Tibial nerve (tissue), 4 donors: ENCODE results near the gene PCDHGA6. TPM values are rescaled to one million over a fixed set of nuclear protein-coding genes. Genes with fewer than 3 reads are reported as not detected.
A peak's percentile ranks its signal among the peaks of the same experiment; 100 is the strongest.

Experiments
- DNase-seq, 2 donors: peaks; one replicate each; pipeline ENCODE4 v3.0.0-alpha.2; 2019; ENCODE audit warnings: low spot score in 2 of 2
- H3K27ac ChIP-seq, 4 donors: fragments of 200-600 bp; sonication (generic) in 3 of 4; one replicate each; pipeline ENCODE4 v1.5.1; 2017 to 2019; ENCODE audit warnings: mild to moderate bottlenecking in 1 of 4
- H3K27me3 ChIP-seq, 2 donors: fragments of 200-600 bp; sonication (generic) in 1 of 2; one replicate each; pipeline versions ENCODE4 v1.5.1 to v1.6.0; 2017 to 2019
- H3K36me3 ChIP-seq, 3 donors: fragments of 200-600 bp; sonication (generic); one replicate each; pipeline ENCODE4 v1.5.1; 2018 to 2019
- H3K4me1 ChIP-seq, 4 donors: fragments of 200-600 bp; sonication (generic) in 3 of 4; one replicate each; pipeline ENCODE4 v1.5.1; 2017 to 2019
- H3K4me3 ChIP-seq, 4 donors: fragments of 200-600 bp; sonication (generic) in 3 of 4; one replicate each; pipeline ENCODE4 v1.5.1; 2017 to 2019; ENCODE audit warnings: mild to moderate bottlenecking in 1 of 4, moderate library complexity in 1 of 4
- H3K9me3 ChIP-seq, 4 donors: fragments of 200-600 bp; sonication (generic) in 3 of 4; one replicate each; pipeline ENCODE4 v1.5.1; 2017 to 2019
- EP300 ChIP-seq, 2 donors: sonication (generic); formaldehyde crosslinking; IDR thresholded peaks; one replicate each; pipeline ENCODE4 v1.6.1; 2017; ENCODE audit warnings: antibody characterized with exemption in 2 of 2, mild to moderate bottlenecking in 1 of 2
- POLR2A ChIP-seq, 2 donors: fragments of 450-650 bp; IDR thresholded peaks; one replicate each; pipeline ENCODE4 v1.6.1; 2017; ENCODE audit warnings: antibody characterized with exemption in 2 of 2, mild to moderate bottlenecking in 2 of 2, moderate library complexity in 2 of 2
- WGBS, 2 donors: methylation state at CpG; one replicate each; pipeline ENCODE4 v1.1.5; 2018; 5-methylcytosine and 5-hydroxymethylcytosine counted together
- total RNA-seq, 4 donors: library from RNA; depleted of rRNA; stranded (reverse); fragments of >200 nt; gene quantifications; one replicate each; pipeline ENCODE4 v1.1.0, GENCODE V29; 2016
- TF ChIP-seq, protein P1 (sequence below), 5 experiments: fragments of 200-600 bp in 3 of 5; fragments of 450-650 bp in 2 of 5; sonication (generic) in 3 of 5; IDR thresholded peaks; one replicate each; pipeline ENCODE4 v1.5.1; 2016 to 2019; ENCODE audit warnings: antibody characterized with exemption in 5 of 5, mild to moderate bottlenecking in 3 of 5, moderate library complexity in 2 of 5

PCDHGA6 gene
- total RNA-seq, 4 donors from 2014 or later = 7.4 to 12.3 (median 10.1) TPM

DNA sequence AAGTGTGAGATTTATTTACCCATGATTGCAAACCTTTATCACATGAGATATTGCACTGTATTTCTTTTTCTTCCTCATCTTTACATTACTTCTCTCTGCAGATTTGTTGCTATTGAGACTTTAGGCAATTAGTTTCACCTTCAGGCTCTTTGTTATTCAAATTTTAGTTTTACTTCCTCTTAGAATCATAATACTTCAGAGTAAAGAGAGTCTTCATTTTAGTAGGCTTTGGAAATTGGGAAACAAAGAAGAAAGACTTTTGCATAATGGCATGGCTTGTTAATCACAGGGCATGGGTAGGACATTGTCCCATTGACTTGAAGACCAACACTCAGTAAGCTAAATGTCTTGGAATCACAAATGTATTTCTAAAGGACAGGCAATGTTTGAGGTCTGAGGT, 11.0 kb upstream of the PCDHGA6 start:
- H3K4me3 ChIP-seq = no peak overlapping the region
- no peaks in the 10 kb centered on the region for H3K27me3 ChIP-seq
- TF ChIP-seq EP300 (IDR thresholded peaks at IDR 0.05) = no peak
- TF ChIP-seq POLR2A (IDR thresholded peaks at IDR 0.05) = no peak
- TF ChIP-seq, protein P1, sequence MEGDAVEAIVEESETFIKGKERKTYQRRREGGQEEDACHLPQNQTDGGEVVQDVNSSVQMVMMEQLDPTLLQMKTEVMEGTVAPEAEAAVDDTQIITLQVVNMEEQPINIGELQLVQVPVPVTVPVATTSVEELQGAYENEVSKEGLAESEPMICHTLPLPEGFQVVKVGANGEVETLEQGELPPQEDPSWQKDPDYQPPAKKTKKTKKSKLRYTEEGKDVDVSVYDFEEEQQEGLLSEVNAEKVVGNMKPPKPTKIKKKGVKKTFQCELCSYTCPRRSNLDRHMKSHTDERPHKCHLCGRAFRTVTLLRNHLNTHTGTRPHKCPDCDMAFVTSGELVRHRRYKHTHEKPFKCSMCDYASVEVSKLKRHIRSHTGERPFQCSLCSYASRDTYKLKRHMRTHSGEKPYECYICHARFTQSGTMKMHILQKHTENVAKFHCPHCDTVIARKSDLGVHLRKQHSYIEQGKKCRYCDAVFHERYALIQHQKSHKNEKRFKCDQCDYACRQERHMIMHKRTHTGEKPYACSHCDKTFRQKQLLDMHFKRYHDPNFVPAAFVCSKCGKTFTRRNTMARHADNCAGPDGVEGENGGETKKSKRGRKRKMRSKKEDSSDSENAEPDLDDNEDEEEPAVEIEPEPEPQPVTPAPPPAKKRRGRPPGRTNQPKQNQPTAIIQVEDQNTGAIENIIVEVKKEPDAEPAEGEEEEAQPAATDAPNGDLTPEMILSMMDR (IDR thresholded peaks at IDR 0.05) = no peak
- H3K27ac ChIP-seq = no peak overlapping the region
- H3K9me3 ChIP-seq = peaks cover 0 to 99% (median 54%) of the 10 kb centered on the region in 4 donors
- no peaks in the 10 kb centered on the region for H3K4me1 ChIP-seq
- no peak for DNase-seq
- H3K36me3 ChIP-seq = peaks cover 0 to 33% (median 0%) of the 10 kb centered on the region in 3 donors

DNA sequence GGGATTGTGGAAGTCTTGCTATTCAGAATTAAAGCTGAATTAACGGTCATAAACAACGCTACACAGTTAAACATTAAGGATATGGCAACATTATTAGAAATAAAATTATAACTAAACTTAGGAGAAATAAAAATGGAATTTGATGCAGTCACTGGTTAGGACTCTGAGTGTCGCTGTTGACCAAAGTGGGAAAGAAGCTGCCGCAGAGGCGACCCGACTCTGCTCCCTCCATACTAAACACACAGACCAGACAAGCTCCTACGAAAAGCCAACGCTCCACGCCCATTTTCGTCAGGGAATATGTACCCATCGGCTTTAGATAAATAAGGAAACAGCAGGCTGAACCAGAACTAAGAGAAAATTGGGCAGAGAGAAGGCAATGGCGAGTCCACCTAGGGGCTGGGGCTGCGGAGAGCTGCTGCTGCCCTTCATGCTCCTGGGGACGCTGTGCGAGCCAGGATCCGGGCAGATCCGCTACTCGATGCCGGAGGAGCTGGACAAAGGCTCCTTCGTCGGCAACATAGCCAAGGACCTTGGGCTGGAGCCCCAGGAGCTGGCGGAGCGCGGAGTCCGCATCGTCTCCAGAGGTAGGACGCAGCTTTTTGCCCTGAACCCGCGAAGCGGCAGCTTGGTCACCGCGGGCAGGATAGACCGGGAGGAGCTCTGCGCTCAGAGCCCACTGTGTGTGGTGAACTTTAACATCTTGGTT, 9.6 kb upstream of the PCDHGA6 start, which contains the start of gene PCDHGA5:
TSS of gene PCDHGA5 (plus strand) at position 211 of the 709 bp plus-strand sequence. CDS start at position 380, 169 bp downstream.
- DNase-seq = no peak
- peak within 1 kb of the TSS in 1 of 4 donors; percentile 20 for H3K4me3 ChIP-seq
- peaks cover 0 to 29% (median 0%) of the 10 kb centered on the region in 3 donors for H3K36me3 ChIP-seq
- 19 to 22% methylated on average over 34 of the region's 34 CpGs for WGBS, 2 donors
- no peak within 1 kb of the TSS for H3K27ac ChIP-seq
- H3K27me3 ChIP-seq = no peaks in the 10 kb centered on the region
- TF ChIP-seq, protein P1 (IDR thresholded peaks at IDR 0.05) = no peak
- TF ChIP-seq EP300 (IDR thresholded peaks at IDR 0.05) (no peak), POLR2A (IDR thresholded peaks at IDR 0.05) (no peak)
- peaks cover 0 to 99% (median 47%) of the 10 kb centered on the region in 4 donors for H3K9me3 ChIP-seq
- H3K4me1 ChIP-seq = no peaks in the 10 kb centered on the region

DNA sequence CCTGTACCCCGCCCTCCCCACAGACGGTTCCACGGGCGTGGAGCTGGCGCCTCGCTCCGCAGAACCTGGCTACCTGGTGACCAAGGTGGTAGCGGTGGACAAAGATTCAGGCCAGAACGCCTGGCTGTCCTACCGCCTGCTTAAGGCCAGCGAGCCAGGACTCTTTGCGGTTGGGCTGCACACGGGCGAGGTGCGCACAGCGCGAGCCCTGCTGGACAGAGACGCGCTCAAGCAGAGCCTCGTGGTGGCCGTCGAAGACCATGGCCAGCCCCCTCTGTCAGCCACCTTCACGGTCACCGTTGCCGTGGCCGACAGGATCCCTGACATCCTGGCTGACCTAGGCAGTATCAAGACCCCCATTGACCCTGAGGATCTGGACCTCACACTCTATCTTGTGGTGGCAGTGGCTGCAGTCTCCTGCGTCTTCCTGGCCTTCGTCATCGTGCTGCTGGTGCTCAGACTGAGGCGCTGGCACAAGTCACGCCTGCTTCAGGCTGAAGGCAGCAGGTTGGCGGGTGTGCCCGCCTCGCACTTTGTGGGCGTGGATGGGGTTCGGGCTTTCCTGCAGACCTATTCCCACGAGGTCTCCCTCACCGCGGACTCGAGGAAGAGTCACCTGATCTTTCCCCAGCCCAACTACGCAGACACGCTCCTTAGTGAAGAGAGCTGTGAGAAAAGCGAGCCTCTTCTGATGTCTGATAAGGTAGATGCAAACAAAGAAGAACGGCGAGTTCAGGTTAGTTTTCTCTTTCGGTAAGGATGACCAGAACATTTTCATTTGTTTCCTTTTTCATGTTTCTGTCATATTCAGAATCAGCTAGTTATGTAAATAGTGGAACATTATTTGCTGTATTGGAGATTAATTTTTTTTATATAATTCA, 7.4 kb upstream of the PCDHGA6 start:
- Histone ChIP-seq H3K4me3 (no peak overlapping the region), H3K4me1 (no peaks in the 10 kb centered on the region), H3K9me3 (peaks cover 0 to 99% (median 45%) of the 10 kb centered on the region in 4 donors), H3K27me3 (no peaks in the 10 kb centered on the region), H3K36me3 (peaks cover 0 to 25% (median 0%) of the 10 kb centered on the region in 3 donors), H3K27ac (no peak overlapping the region)
- no peak for TF ChIP-seq EP300 (IDR thresholded peaks at IDR 0.05)
- TF ChIP-seq, protein P1 (IDR thresholded peaks at IDR 0.05) = no peak
- TF ChIP-seq POLR2A (IDR thresholded peaks at IDR 0.05) = no peak
- no peak for DNase-seq
- WGBS, 2 donors = 39 to 43% methylated on average over 35 to 46 of the region's 46 CpGs

DNA sequence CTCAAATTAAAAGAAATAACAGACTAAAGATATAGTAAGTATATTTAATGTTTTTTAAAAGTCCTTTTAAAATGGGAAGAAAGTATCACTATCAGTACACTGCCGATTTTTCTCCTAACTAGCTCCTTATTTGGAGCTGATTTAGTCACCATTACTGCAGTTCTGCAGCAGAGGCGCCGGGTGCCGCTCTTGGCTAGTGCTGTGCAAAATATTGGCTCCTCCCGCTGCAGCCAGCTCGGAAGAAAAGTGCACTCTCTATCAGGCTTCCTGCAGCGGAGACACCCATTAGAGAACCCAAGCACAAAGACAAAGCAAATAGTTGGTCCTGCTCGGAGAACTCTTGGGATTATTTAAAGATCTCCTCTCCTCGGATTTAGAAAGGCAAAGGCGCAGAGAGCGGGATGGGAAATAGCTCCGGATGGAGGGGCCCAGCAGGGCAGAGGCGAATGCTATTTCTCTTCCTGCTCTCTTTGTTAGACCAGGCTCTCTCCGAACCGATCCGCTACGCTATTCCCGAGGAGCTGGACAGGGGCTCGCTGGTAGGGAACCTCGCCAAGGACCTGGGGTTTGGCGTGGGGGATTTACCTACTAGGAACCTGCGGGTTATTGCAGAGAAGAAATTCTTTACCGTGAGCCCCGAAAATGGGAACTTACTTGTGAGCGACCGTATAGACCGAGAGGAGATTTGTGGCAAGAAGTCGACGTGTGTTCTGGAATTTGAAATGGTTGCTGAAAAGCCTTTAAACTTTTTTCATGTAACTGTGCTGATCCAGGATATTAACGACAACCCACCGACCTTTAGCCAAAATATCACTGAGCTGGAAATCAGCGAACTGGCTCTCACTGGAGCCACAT, 3.5 kb upstream of the PCDHGA6 start, which contains the start of gene PCDHGB3:
TSS of gene PCDHGB3 (plus strand) at position 249 of the 855 bp plus-strand sequence. CDS start at position 402, 153 bp downstream.
- H3K27ac ChIP-seq = no peak within 1 kb of the TSS
- H3K9me3 ChIP-seq = peaks cover 0 to 100% (median 45%) of the 10 kb centered on the region in 4 donors
- H3K36me3 ChIP-seq = peaks cover 0 to 23% (median 0%) of the 10 kb centered on the region in 3 donors
- 17 to 26% methylated on average over 32 of the region's 32 CpGs for WGBS, 2 donors
- H3K4me3 ChIP-seq = peak within 1 kb of the TSS in 2 of 4 donors; percentile 8 to 34
- no peak for TF ChIP-seq POLR2A (IDR thresholded peaks at IDR 0.05)
- TF ChIP-seq, protein P1 (IDR thresholded peaks at IDR 0.05) = peak in 2 of 5 experiments; percentile 13 to 15
- no peaks in the 10 kb centered on the region for H3K27me3 ChIP-seq
- no peaks in the 10 kb centered on the region for H3K4me1 ChIP-seq
- no peak for DNase-seq
